Heart left ventricle (tissue), 13 donors: ENCODE results near the gene MAPK10.

ENCODE experiments used
- POLR2A ChIP-seq, 2 donors: fragments of 450-650 bp; IDR thresholded peaks; one replicate each; pipeline ENCODE4 v1.6.1; 2017; ENCODE audit warnings: antibody characterized with exemption in 2 of 2, mild to moderate bottlenecking in 2 of 2, moderate library complexity in 2 of 2
- TF ChIP-seq, protein P1 (sequence below), 12 donors: fragments of 200-600 bp; sonication (generic) in 4 of 12; IDR thresholded peaks; one replicate each; pipeline versions ENCODE4 v1.5.0 to v1.8.0; 2018 to 2022; ENCODE audit warnings: antibody characterized with exemption in 12 of 12, mild to moderate bottlenecking in 5 of 12
- donor health status: ischemic (EF 13 %, LVEDD 7.1; RV severe dilation, severe dysfunction).
- donor health status: DM: no; HTN: yes; CAD: no.
- donor health status: DM: no; HTN: no; CAD: no.
- donor health status: ischemic (EF 25% LVEDD 6.9; RV normal size, moderate dysfunction).
- donor health status: ischemic (EF 25% LVEDD 5.7; RV mildly dilated, moderate dysfunction).
- donor health status: ischemic (EF 35%, LVEDD 5.7; RV mildly dilated, moderate dysfunction).
- donor health status: nonischemic (EF 11% LVEDD 7.7; RV severe dilation, severe dysfunction).
- donor health status: DM: yes; HTN: yes; CAD: no.
- donor health status: PGD.
- donor health status: ischemic (EF 29% LVEDD 5.4; RV normal size, mild dysfunction).
- donor health status: nonischemic (EF 23%, LVEDD 6.1; RV moderate dilation, normal function).

DNA sequence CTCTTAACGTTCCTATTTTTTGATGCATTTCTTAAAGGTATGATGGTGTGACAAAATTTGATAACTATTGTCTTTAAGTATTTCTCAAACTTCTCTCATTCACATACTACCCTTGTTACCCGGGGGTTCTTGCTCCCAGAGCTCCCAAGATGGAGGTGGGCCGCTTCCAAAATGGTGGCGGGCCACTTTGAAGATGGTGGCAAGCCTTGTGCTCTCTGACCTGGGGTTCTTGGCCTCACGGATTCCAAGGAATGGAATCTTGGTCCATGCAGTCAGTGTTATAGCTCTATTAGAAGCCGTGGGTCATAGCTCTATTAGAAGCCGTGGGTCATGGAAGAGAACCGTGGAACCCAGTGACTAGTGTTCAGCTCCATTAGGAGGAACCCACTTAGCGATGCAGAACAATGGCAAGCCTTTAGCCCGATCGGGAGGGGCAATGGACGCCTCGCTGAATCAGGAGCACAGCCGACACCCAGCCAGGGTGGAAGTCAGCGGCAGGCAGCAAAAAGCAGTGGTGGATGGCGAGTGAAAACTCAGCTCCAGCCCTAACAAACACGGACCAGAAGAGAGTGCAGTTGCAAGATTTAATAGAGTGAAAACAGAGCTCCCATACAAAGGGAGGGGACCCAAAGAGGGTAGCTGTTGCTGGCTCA is 403.4 kb downstream of the MAPK10 start:
- TF ChIP-seq, protein P1, sequence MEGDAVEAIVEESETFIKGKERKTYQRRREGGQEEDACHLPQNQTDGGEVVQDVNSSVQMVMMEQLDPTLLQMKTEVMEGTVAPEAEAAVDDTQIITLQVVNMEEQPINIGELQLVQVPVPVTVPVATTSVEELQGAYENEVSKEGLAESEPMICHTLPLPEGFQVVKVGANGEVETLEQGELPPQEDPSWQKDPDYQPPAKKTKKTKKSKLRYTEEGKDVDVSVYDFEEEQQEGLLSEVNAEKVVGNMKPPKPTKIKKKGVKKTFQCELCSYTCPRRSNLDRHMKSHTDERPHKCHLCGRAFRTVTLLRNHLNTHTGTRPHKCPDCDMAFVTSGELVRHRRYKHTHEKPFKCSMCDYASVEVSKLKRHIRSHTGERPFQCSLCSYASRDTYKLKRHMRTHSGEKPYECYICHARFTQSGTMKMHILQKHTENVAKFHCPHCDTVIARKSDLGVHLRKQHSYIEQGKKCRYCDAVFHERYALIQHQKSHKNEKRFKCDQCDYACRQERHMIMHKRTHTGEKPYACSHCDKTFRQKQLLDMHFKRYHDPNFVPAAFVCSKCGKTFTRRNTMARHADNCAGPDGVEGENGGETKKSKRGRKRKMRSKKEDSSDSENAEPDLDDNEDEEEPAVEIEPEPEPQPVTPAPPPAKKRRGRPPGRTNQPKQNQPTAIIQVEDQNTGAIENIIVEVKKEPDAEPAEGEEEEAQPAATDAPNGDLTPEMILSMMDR (IDR thresholded peaks at IDR 0.05): no peak
- no peak for TF ChIP-seq POLR2A (IDR thresholded peaks at IDR 0.05)
